ENCODE results near the gene FRS2.

Gene FRS2

GRCh38 chr12:69470189-69471075, at the start of gene FRS2:
Gene FRS2 (plus strand): TSS chr12:69470388. CDS start chr12:69569031, 98,643 bp downstream.
- H3K36me3 ChIP-seq (ENCODE audit: control insufficient read depth, insufficient read depth, low read length), result no peaks in the 10 kb centered on the region
- H3K27me3 ChIP-seq (ENCODE audit: control insufficient read depth, insufficient read depth, low read length), result no peaks in the 10 kb centered on the region
- peak within 1 kb of the TSS; percentile 97 for H3K27ac ChIP-seq (ENCODE audit: low read depth, low read length)
- peak within 1 kb of the TSS; percentile 97 for H3K4me3 ChIP-seq (ENCODE audit: low read length)
- H3K9ac ChIP-seq (ENCODE audit: low read length), result peak within 1 kb of the TSS; percentile 89
- H3K4me1 ChIP-seq (ENCODE audit: control insufficient read depth, insufficient read depth, low read length), result peaks cover 29% of the 10 kb centered on the region

GRCh38 chr12:69421548-69421947, 48.6 kb upstream of the FRS2 start:
- Histone ChIP-seq H3K27me3 (ENCODE audit: control insufficient read depth, insufficient read depth, low read length) (no peaks in the 10 kb centered on the region), H3K27ac (ENCODE audit: low read depth, low read length) (no peak overlapping the region), H3K36me3 (ENCODE audit: control insufficient read depth, insufficient read depth, low read length) (no peaks in the 10 kb centered on the region), H3K4me3 (ENCODE audit: low read length) (no peak overlapping the region), H3K9ac (ENCODE audit: low read length) (no peak overlapping the region), H3K4me1 (ENCODE audit: control insufficient read depth, insufficient read depth, low read length) (no peaks in the 10 kb centered on the region)

GRCh38 chr12:69423037-69423905, 46.9 kb upstream of the FRS2 start:
- Histone ChIP-seq H3K27ac (ENCODE audit: low read depth, low read length) (no peak overlapping the region), H3K27me3 (ENCODE audit: control insufficient read depth, insufficient read depth, low read length) (no peaks in the 10 kb centered on the region), H3K9ac (ENCODE audit: low read length) (no peak overlapping the region), H3K36me3 (ENCODE audit: control insufficient read depth, insufficient read depth, low read length) (no peaks in the 10 kb centered on the region), H3K4me1 (ENCODE audit: control insufficient read depth, insufficient read depth, low read length) (no peaks in the 10 kb centered on the region), H3K4me3 (ENCODE audit: low read length) (no peak overlapping the region)

- Histone ChIP-seq H3K9ac (ENCODE audit: low read length) (no peak overlapping the region), H3K27me3 (ENCODE audit: control insufficient read depth, insufficient read depth, low read length) (no peaks in the 10 kb centered on the region), H3K27ac (ENCODE audit: low read depth, low read length) (no peak overlapping the region), H3K4me1 (ENCODE audit: control insufficient read depth, insufficient read depth, low read length) (no peaks in the 10 kb centered on the region), H3K36me3 (ENCODE audit: control insufficient read depth, insufficient read depth, low read length) (no peaks in the 10 kb centered on the region), H3K4me3 (ENCODE audit: low read length) (no peak overlapping the region)
Observed at GRCh38 chr12:69425417-69425816, 44.8 kb upstream of the FRS2 start.

GRCh38 chr12:69428351-69429073, 41.7 kb upstream of the FRS2 start:
- Histone ChIP-seq H3K4me1 (ENCODE audit: control insufficient read depth, insufficient read depth, low read length) (no peaks in the 10 kb centered on the region), H3K4me3 (ENCODE audit: low read length) (no peak overlapping the region), H3K27ac (ENCODE audit: low read depth, low read length) (no peak overlapping the region), H3K27me3 (ENCODE audit: control insufficient read depth, insufficient read depth, low read length) (no peaks in the 10 kb centered on the region), H3K9ac (ENCODE audit: low read length) (no peak overlapping the region), H3K36me3 (ENCODE audit: control insufficient read depth, insufficient read depth, low read length) (no peaks in the 10 kb centered on the region)

GRCh38 chr12:69430942-69431590, 39.1 kb upstream of the FRS2 start:
- Histone ChIP-seq H3K4me1 (ENCODE audit: control insufficient read depth, insufficient read depth, low read length) (no peaks in the 10 kb centered on the region), H3K9ac (ENCODE audit: low read length) (no peak overlapping the region), H3K27me3 (ENCODE audit: control insufficient read depth, insufficient read depth, low read length) (no peaks in the 10 kb centered on the region), H3K27ac (ENCODE audit: low read depth, low read length) (no peak overlapping the region), H3K4me3 (ENCODE audit: low read length) (no peak overlapping the region), H3K36me3 (ENCODE audit: control insufficient read depth, insufficient read depth, low read length) (no peaks in the 10 kb centered on the region)

- no peak overlapping the region for H3K4me3 ChIP-seq (ENCODE audit: low read length)
- no peak overlapping the region for H3K9ac ChIP-seq (ENCODE audit: low read length)
- no peaks in the 10 kb centered on the region for H3K4me1 ChIP-seq (ENCODE audit: control insufficient read depth, insufficient read depth, low read length)
- H3K27ac ChIP-seq (ENCODE audit: low read depth, low read length), result no peak overlapping the region
- no peaks in the 10 kb centered on the region for H3K27me3 ChIP-seq (ENCODE audit: control insufficient read depth, insufficient read depth, low read length)
- H3K36me3 ChIP-seq (ENCODE audit: control insufficient read depth, insufficient read depth, low read length), result no peaks in the 10 kb centered on the region
Observed at GRCh38 chr12:69431591-69432222, 38.5 kb upstream of the FRS2 start.

- H3K4me3 ChIP-seq (ENCODE audit: low read length), result no peak overlapping the region
- H3K9ac ChIP-seq (ENCODE audit: low read length), result no peak overlapping the region
- no peak overlapping the region for H3K27ac ChIP-seq (ENCODE audit: low read depth, low read length)
- no peaks in the 10 kb centered on the region for H3K36me3 ChIP-seq (ENCODE audit: control insufficient read depth, insufficient read depth, low read length)
- no peaks in the 10 kb centered on the region for H3K27me3 ChIP-seq (ENCODE audit: control insufficient read depth, insufficient read depth, low read length)
- no peaks in the 10 kb centered on the region for H3K4me1 ChIP-seq (ENCODE audit: control insufficient read depth, insufficient read depth, low read length)
Observed at GRCh38 chr12:69433653-69434052, 36.5 kb upstream of the FRS2 start.

- H3K4me1 ChIP-seq (ENCODE audit: control insufficient read depth, insufficient read depth, low read length), result no peaks in the 10 kb centered on the region
Observed at GRCh38 chr12:69435644-69436043, 34.5 kb upstream of the FRS2 start.

GRCh38 chr12:69437073-69437472, 33.1 kb upstream of the FRS2 start:
- Histone ChIP-seq H3K27ac (ENCODE audit: low read depth, low read length) (no peak overlapping the region), H3K9ac (ENCODE audit: low read length) (no peak overlapping the region), H3K4me1 (ENCODE audit: control insufficient read depth, insufficient read depth, low read length) (no peaks in the 10 kb centered on the region)

More at GRCh38 chr12:69435644-69436043, 34.5 kb upstream of the FRS2 start:
- no peaks in the 10 kb centered on the region for H3K36me3 ChIP-seq (ENCODE audit: control insufficient read depth, insufficient read depth, low read length)
- H3K27me3 ChIP-seq (ENCODE audit: control insufficient read depth, insufficient read depth, low read length), result no peaks in the 10 kb centered on the region
- H3K27ac ChIP-seq (ENCODE audit: low read depth, low read length), result no peak overlapping the region
- H3K9ac ChIP-seq (ENCODE audit: low read length), result no peak overlapping the region
- H3K4me3 ChIP-seq (ENCODE audit: low read length), result no peak overlapping the region

GRCh38 chr12:69438539-69438938, 31.6 kb upstream of the FRS2 start:
- Histone ChIP-seq H3K4me3 (ENCODE audit: low read length) (no peak overlapping the region), H3K27ac (ENCODE audit: low read depth, low read length) (no peak overlapping the region), H3K36me3 (ENCODE audit: control insufficient read depth, insufficient read depth, low read length) (no peaks in the 10 kb centered on the region), H3K4me1 (ENCODE audit: control insufficient read depth, insufficient read depth, low read length) (no peaks in the 10 kb centered on the region), H3K27me3 (ENCODE audit: control insufficient read depth, insufficient read depth, low read length) (no peaks in the 10 kb centered on the region), H3K9ac (ENCODE audit: low read length) (no peak overlapping the region)

More at GRCh38 chr12:69437073-69437472, 33.1 kb upstream of the FRS2 start:
- Histone ChIP-seq H3K27me3 (ENCODE audit: control insufficient read depth, insufficient read depth, low read length) (no peaks in the 10 kb centered on the region), H3K36me3 (ENCODE audit: control insufficient read depth, insufficient read depth, low read length) (no peaks in the 10 kb centered on the region), H3K4me3 (ENCODE audit: low read length) (no peak overlapping the region)
